K562 (cell line): ENCODE data around the gene RAVER2. TPM values are rescaled to one million over a fixed set of nuclear protein-coding genes. Genes with fewer than 3 reads are reported as not detected.
A peak's percentile ranks its signal among the peaks of the same experiment; 100 is the strongest.

Source experiments
- ATAC-seq: fragments of 200-7000 bp; cut with Tn5 transposase; 3 replicates; pipeline ENCODE4 v1.9.1; 2020; ENCODE audit warnings: moderate library complexity
- BruUV-seq: library from RNA; stranded (reverse); fragments of 400-500 nt; replicated peaks from 2 replicates; lab custom pipeline; 2021; lab: Mats Ljungman, UMichigan
- CTCF ChIA-PET: fragments of 300-600 bp; formaldehyde crosslinking; extraction: SDS; loops from one replicate; lab custom pipeline; 2021; ENCODE audit warnings: low intra/inter-chr PET ratio; lab: Yijun Ruan, JAX
- POLR2A ChIA-PET: fragments of 300-600, 350-650 bp; sonication (Branson Sonifier 250); formaldehyde crosslinking; extraction: SDS; loops from one replicate; lab custom pipeline; 2021; ENCODE audit warnings: antibody characterized with exemption, inconsistent platforms; lab: Yijun Ruan, JAX
- DNase-seq, 4 experiments: peaks; one replicate each; pipeline versions ENCODE4 v3.0.0 to v3.0.0-alpha.2; 2011 to 2018; ENCODE audit warnings: low spot score in 3 of 4, mixed read lengths in 3 of 4; ENCODE audit errors: extremely low read depth in 1 of 4
- FAIRE-seq: peaks from 2 replicates; lab custom pipeline; 2011; peaks lifted over from hg19 to GRCh38; lab: Jason Lieb, UNC
- H2AFZ ChIP-seq: 2 replicates; pipeline ENCODE4 v1.6.0; 2011; ENCODE audit warnings: low read depth, low read length, control low read depth, inconsistent platforms
- H3K27ac ChIP-seq: fragments of 200-600 bp; 3 replicates; pipeline ENCODE4 v1.8.0; 2011; ENCODE audit warnings: low read depth, mild to moderate bottlenecking, control low read depth, inconsistent platforms, low read length, moderate library complexity, mixed read lengths; ENCODE audit errors: extremely low read depth
- H3K27me3 ChIP-seq, 2 experiments: fragments of 300-600 bp in 1 of 2; 2 replicates in 1 of 2; 3 replicates in 1 of 2; pipeline versions ENCODE4 v1.6.0 to v1.8.0; 2011; ENCODE audit warnings: inconsistent platforms in 2 of 2, low read length in 2 of 2, mild to moderate bottlenecking in 1 of 2, mixed read lengths in 1 of 2, moderate library complexity in 1 of 2; ENCODE audit not compliant: control insufficient read depth in 2 of 2, insufficient read depth in 2 of 2
- H3K36me3 ChIP-seq: fragments of 300-600 bp; 3 replicates; pipeline ENCODE4 v1.8.0; 2011; ENCODE audit warnings: mild to moderate bottlenecking, low read length, inconsistent platforms; ENCODE audit not compliant: control insufficient read depth, insufficient read depth
- H3K4me1 ChIP-seq, 2 experiments: fragments of 200-600 bp in 1 of 2; replicated peaks in 1 of 2; 2 replicates in 1 of 2; 3 replicates in 1 of 2; pipeline versions ENCODE4 v1.5.1 to v1.8.0; 2011; ENCODE audit warnings: inconsistent platforms in 2 of 2, low read length in 2 of 2, mild to moderate bottlenecking in 1 of 2, mixed read lengths in 1 of 2, moderate library complexity in 1 of 2; ENCODE audit not compliant: control insufficient read depth in 2 of 2, insufficient read depth in 2 of 2
- H3K4me2 ChIP-seq: 2 replicates; pipeline ENCODE4 v1.6.1; 2011; ENCODE audit warnings: low read length, control low read depth, inconsistent platforms, mixed read lengths; ENCODE audit not compliant: insufficient read depth
- H3K4me3 ChIP-seq: fragments of 200-600 bp; sonication (generic), shearing (Covaris generic); 2 replicates; pipeline ENCODE4 v1.5.1; 2016; ENCODE audit warnings: control low read depth, inconsistent platforms
- H3K79me2 ChIP-seq: fragments of 200-600 bp; 3 replicates; pipeline ENCODE4 v1.8.0; 2011; ENCODE audit warnings: low read length, inconsistent platforms; ENCODE audit not compliant: control insufficient read depth, insufficient read depth
- H3K9ac ChIP-seq, 2 experiments: 2 replicates each; pipeline versions ENCODE4 v1.6.0 to v1.6.1; 2011; ENCODE audit warnings: low read depth in 2 of 2, low read length in 2 of 2, control low read depth in 1 of 2, inconsistent platforms in 1 of 2, mild to moderate bottlenecking in 1 of 2, mixed read lengths in 1 of 2; ENCODE audit not compliant: insufficient read depth in 1 of 2
- H3K9me1 ChIP-seq: one replicate; pipeline ENCODE4 v1.6.0; 2011; ENCODE audit warnings: inconsistent platforms, mild to moderate bottlenecking, low read length, moderate library complexity; ENCODE audit not compliant: control insufficient read depth, insufficient read depth
- H3K9me3 ChIP-seq: replicated peaks from 2 replicates; pipeline ENCODE4 v1.5.1; 2011; ENCODE audit warnings: low read depth, low read length, inconsistent platforms; ENCODE audit not compliant: control insufficient read depth, insufficient read depth
- H4K20me1 ChIP-seq: replicated peaks from 2 replicates; pipeline ENCODE4 v1.6.1; 2011; ENCODE audit warnings: low read length, inconsistent platforms, mixed read lengths; ENCODE audit not compliant: control insufficient read depth, insufficient read depth
- FOSL1 ChIP-seq: fragments of 200-800 bp; sonication (Bioruptor generic); conservative IDR thresholded peaks from 2 replicates; pipeline ENCODE4 v1.6.1; 2016; ENCODE audit warnings: missing genetic modification characterization, missing compliant biosample characterization
- GABPA ChIP-seq: fragments of 200-800 bp; sonication (Bioruptor generic); conservative IDR thresholded peaks from 2 replicates; pipeline ENCODE4 v1.6.1; 2016; ENCODE audit warnings: low read depth, missing genetic modification characterization, missing compliant biosample characterization
- HDAC3 ChIP-seq: fragments of 450-650 bp; IDR thresholded peaks from 2 replicates; pipeline ENCODE4 v1.6.1; 2018; ENCODE audit warnings: borderline replicate concordance, mild to moderate bottlenecking, moderate library complexity; ENCODE audit not compliant: partially characterized antibody
- ILF3 ChIP-seq: fragments of 450-650 bp; IDR thresholded peaks from 2 replicates; pipeline ENCODE4 v1.6.1; 2018; ENCODE audit warnings: antibody characterized with exemption, mild to moderate bottlenecking, moderate library complexity, borderline replicate concordance
- MYC ChIP-seq, 2 experiments: fragments of 250-450 bp in 1 of 2; sonication (Bioruptor Pico) in 1 of 2; IDR thresholded peaks; 2 replicates each; pipeline versions ENCODE4 v1.5.1 to v1.6.1; 2012 to 2021; ENCODE audit warnings: low read depth in 2 of 2, borderline replicate concordance in 1 of 2, improper control_type of control experiment in 1 of 2, low read length in 1 of 2, mild to moderate bottlenecking in 1 of 2, moderate library complexity in 1 of 2
- NR2C1 ChIP-seq, 2 experiments: fragments of 450-650 bp; IDR thresholded peaks; 2 replicates each; pipeline ENCODE4 v1.6.1; 2017; ENCODE audit warnings: mild to moderate bottlenecking in 2 of 2, antibody characterized with exemption in 1 of 2, inconsistent platforms in 1 of 2, missing compliant biosample characterization in 1 of 2, missing genetic modification characterization in 1 of 2
- PHF20 ChIP-seq: fragments of 450-650 bp; IDR thresholded peaks from 2 replicates; pipeline ENCODE4 v1.6.1; 2018; ENCODE audit not compliant: partially characterized antibody
- RAD21 ChIP-seq, 2 experiments: fragments of 250-450 bp in 1 of 2; fragments of 450-650 bp in 1 of 2; sonication (Bioruptor Pico) in 1 of 2; formaldehyde crosslinking in 1 of 2; IDR thresholded peaks in 1 of 2; conservative IDR thresholded peaks in 1 of 2; 2 replicates each; pipeline versions ENCODE4 v1.4.0 to v1.8.0; 2020 to 2022; ENCODE audit warnings: mild to moderate bottlenecking in 2 of 2, moderate library complexity in 1 of 2
- SAFB2 ChIP-seq: fragments of 200-400 bp; formaldehyde crosslinking; IDR thresholded peaks from 2 replicates; pipeline ENCODE4 v1.6.1; 2018; ENCODE audit warnings: borderline replicate concordance, low read length, low read depth, moderate library complexity; ENCODE audit not compliant: severe bottlenecking
- TAL1 ChIP-seq: fragments of 450-650 bp; IDR thresholded peaks from 2 replicates; pipeline ENCODE4 v1.6.1; 2016; ENCODE audit warnings: mild to moderate bottlenecking
- TBL1XR1 ChIP-seq, 2 experiments: IDR thresholded peaks; 2 replicates each; pipeline ENCODE4 v1.6.1; 2012; ENCODE audit warnings: improper control_type of control experiment in 2 of 2, low read length in 2 of 2, mild to moderate bottlenecking in 1 of 2
- TBP ChIP-seq: optimal IDR thresholded peaks from 2 replicates; pipeline ENCODE3; 2011; ENCODE audit warnings: low read depth, low read length, improper control_type of control experiment
- TGIF2 ChIP-seq: sonication (generic); formaldehyde crosslinking; IDR thresholded peaks from 2 replicates; pipeline ENCODE4 v1.8.1; 2022; ENCODE audit warnings: mild to moderate bottlenecking, missing genetic modification reagents, moderate library complexity
- TRIM24 ChIP-seq, 2 experiments: fragments of 450-650 bp; IDR thresholded peaks; 2 replicates each; pipeline ENCODE4 v1.6.1; 2016
- WGBS: fragments of 100-300 bp; shearing (Covaris generic); methylation state at CpG from one replicate; pipeline ENCODE4 v1.1.6; 2016; ENCODE audit warnings: low coverage, mixed read lengths; ENCODE audit not compliant: insufficient coverage; ENCODE audit errors: missing lambda C conversion rate; 5-methylcytosine and 5-hydroxymethylcytosine counted together
- in situ Hi-C: fragments of 300-500 bp; cut with MboI; formaldehyde crosslinking; loops from 4 replicates; pipeline ENCODE4 v1.15.0; 2018; ENCODE audit warnings: inconsistent platforms, mixed read lengths
- intact Hi-C: fragments of 100-400 bp; cut with micrococcal nuclease; formaldehyde crosslinking; loops from 2 replicates; pipeline ENCODE4 v1.14.2; 2022
- polyA plus RNA-seq, 8 experiments: library from polyadenylated mRNA; depleted of rRNA in 4 of 8; stranded (reverse) in 5 of 8; unstranded in 3 of 8; fragments of >200 nt; fragmentation: Nextera tagmentation in 2 of 8; fragmentation: Illumina TruSeq in 1 of 8; extraction: Ambion mirVana in 2 of 8; extraction: Trizol in 1 of 8; gene quantifications; 2 replicates each; pipeline versions ENCODE4 v1.2.1 to v1.2.3, GENCODE V29; 2011 to 2014; ENCODE audit warnings: inconsistent platforms in 1 of 8, missing spikeins in 1 of 8
- total RNA-seq, 7 experiments: library from RNA; depleted of rRNA in 6 of 7; stranded (reverse); fragments of >200 nt in 6 of 7; fragmentation: Illumina TruSeq in 2 of 7; extraction: Trizol in 2 of 7; gene quantifications; 2 replicates each; pipeline versions ENCODE4 v1.2.1 to v1.2.3, GENCODE V29; 2011 to 2021; ENCODE audit warnings: low replicate concordance in 1 of 7
- TF ChIP-seq, protein P1 (sequence below), 2 experiments: fragments of 450-650 bp; conservative IDR thresholded peaks; 2 replicates each; pipeline ENCODE4 v1.6.1; 2017; ENCODE audit warnings: mild to moderate bottlenecking in 2 of 2, moderate library complexity in 2 of 2
- TF ChIP-seq, protein P2 (sequence below): fragments of 450-650 bp; formaldehyde crosslinking; IDR thresholded peaks from 2 replicates; pipeline ENCODE4 v1.4.0; 2022; ENCODE audit warnings: mild to moderate bottlenecking, moderate library complexity
- TF ChIP-seq, protein P3 (sequence below), 2 experiments: fragments of 450-650 bp in 1 of 2; sonication (generic) in 1 of 2; formaldehyde crosslinking in 1 of 2; IDR thresholded peaks in 1 of 2; conservative IDR thresholded peaks in 1 of 2; 2 replicates each; pipeline versions ENCODE4 v1.6.1 to v1.8.1; 2016 to 2023; ENCODE audit warnings: mild to moderate bottlenecking in 2 of 2, moderate library complexity in 2 of 2, inconsistent platforms in 1 of 2, missing genetic modification reagents in 1 of 2

The RAVER2 gene
- total and polyA plus RNA-seq, 9 of the 15 experiments (the other 6 are each of a cell fraction or from before 2014, with no cell fraction given), result 1.8 to 6.1 (median 4.4) TPM

DNA sequence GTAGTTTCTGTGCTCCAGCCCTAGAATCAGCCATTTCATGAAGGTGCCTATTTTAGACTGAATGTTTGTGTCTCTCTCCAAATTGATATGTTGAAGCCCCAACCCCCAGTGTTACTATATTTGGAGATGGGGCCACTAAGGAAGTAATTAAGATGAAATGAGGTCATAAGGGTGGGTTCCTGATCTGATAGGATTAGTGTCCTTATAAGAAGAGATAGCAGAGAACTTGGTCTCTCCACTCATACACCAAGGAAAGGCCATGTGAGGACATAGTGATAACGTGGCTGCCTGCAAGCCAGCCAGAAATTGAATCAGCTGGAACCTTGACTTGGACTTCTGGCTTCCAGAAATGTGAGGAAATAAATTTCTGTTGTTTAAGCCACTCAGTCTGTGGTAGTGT, 12.3 kb downstream of the RAVER2 start:
- CTCF ChIA-PET, result no interaction called here
- peak overlapping the region; percentile 60 for H3K27ac ChIP-seq
- peak in 2 of 4 experiments; percentile 13 to 58 for DNase-seq
- TF ChIP-seq HDAC3 (peak; percentile 72), GABPA (tag) (no peak), FOSL1 (tag) (peak; percentile 66), MYC (IDR thresholded peaks at IDR 0.05; ENCODE audit: low read depth, low read length) (peak; percentile 82), MYC (CRISPR knock-in tag; IDR thresholded peaks at IDR 0.05; ENCODE audit: borderline replicate concordance, low read depth) (no peak), TAL1 (peak; percentile 38), SAFB2 (no peak), NR2C1 (IDR thresholded peaks at IDR 0.05) (no peak), NR2C1 (tag; IDR thresholded peaks at IDR 0.05) (no peak), TBP (peak; percentile 30), PHF20 (no peak), TBL1XR1 (IDR thresholded peaks at IDR 0.05; ENCODE audit: low read length in 2 of 2) (peak in 1 of 2 experiments; percentile 92; a peak in 2 of 4 replicates), ILF3 (no peak), TGIF2 (CRISPR knock-in tag) (no peak), RAD21 (CRISPR knock-in tag; conservative IDR thresholded peaks at IDR 0.05 in 1 of 2, IDR thresholded peaks at IDR 0.05 in 1 of 2) (0 out of 4 replicates have a peak, but pooled peaks of 1 of the 2 experiments have one; percentile 8), TRIM24 (IDR thresholded peaks at IDR 0.05) (0 out of 4 replicates have a peak, but pooled peaks of 1 of the 2 experiments have one; percentile 9)
- TF ChIP-seq, protein P1, sequence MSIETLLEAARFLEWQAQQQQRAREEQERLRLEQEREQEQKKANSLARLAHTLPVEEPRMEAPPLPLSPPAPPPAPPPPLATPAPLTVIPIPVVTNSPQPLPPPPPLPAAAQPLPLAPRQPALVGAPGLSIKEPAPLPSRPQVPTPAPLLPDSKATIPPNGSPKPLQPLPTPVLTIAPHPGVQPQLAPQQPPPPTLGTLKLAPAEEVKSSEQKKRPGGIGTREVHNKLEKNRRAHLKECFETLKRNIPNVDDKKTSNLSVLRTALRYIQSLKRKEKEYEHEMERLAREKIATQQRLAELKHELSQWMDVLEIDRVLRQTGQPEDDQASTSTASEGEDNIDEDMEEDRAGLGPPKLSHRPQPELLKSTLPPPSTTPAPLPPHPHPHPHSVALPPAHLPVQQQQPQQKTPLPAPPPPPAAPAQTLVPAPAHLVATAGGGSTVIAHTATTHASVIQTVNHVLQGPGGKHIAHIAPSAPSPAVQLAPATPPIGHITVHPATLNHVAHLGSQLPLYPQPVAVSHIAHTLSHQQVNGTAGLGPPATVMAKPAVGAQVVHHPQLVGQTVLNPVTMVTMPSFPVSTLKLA (conservative IDR thresholded peaks at IDR 0.05), result peak in 1 of 2 experiments; percentile 47; a peak in 2 of 4 replicates
- TF ChIP-seq, protein P2, sequence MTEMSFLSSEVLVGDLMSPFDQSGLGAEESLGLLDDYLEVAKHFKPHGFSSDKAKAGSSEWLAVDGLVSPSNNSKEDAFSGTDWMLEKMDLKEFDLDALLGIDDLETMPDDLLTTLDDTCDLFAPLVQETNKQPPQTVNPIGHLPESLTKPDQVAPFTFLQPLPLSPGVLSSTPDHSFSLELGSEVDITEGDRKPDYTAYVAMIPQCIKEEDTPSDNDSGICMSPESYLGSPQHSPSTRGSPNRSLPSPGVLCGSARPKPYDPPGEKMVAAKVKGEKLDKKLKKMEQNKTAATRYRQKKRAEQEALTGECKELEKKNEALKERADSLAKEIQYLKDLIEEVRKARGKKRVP, result peak; percentile 55; the same call in 1 of the 2 replicates
- TF ChIP-seq, protein P3, sequence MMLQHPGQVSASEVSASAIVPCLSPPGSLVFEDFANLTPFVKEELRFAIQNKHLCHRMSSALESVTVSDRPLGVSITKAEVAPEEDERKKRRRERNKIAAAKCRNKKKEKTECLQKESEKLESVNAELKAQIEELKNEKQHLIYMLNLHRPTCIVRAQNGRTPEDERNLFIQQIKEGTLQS (IDR thresholded peaks at IDR 0.05), result peak; percentile 72; the same call in 1 of the 2 replicates
- TF ChIP-seq, protein P3 (CRISPR knock-in tag; conservative IDR thresholded peaks at IDR 0.05), result no peak

More for the DNA sequence above, 12.3 kb downstream of the RAVER2 start:
- Histone ChIP-seq H3K36me3 (no peaks in the 10 kb centered on the region), H2AFZ (0 out of 2 replicates have a peak overlapping the region, but pooled peaks have one; percentile 7), H3K9me3 (no peaks in the 10 kb centered on the region), H4K20me1 (no peaks in the 10 kb centered on the region), H3K27me3 (no peaks in the 10 kb centered on the region; a peak in 1 of 5 replicates), H3K4me2 (peak overlapping the region; percentile 45; the same call in 1 of the 2 replicates), H3K9me1 (no peaks in the 10 kb centered on the region), H3K4me3 (no peak overlapping the region), H3K9ac (0 out of 4 replicates have a peak overlapping the region, but pooled peaks of 1 of the 2 experiments have one; percentile 13), H3K4me1 (peaks cover 0 to 14% of the 10 kb centered on the region in 2 experiments; a peak in 2 of 5 replicates), H3K79me2 (no peaks in the 10 kb centered on the region)
- POLR2A ChIA-PET, result interaction anchor here (0.7 to 3.2 kb wide), 7 partner anchors 9 to 209 kb away, joined by 3 to 12 read pairs (median 3); partner anchors contain the start of gene JAK1
- ATAC-seq, result peak; percentile 86
- BruUV-seq, result no TSS peak
- intact Hi-C loops (no loop called here), in situ Hi-C loops (no loop called here)
- WGBS, result 0% methylated on average over 1 of the region's 1 CpG
- FAIRE-seq, result peak; percentile 89
